HEK293T (cell line): ENCODE results near the gene RAB5B.

Source experiments
- CTCF ChIA-PET: fragments of 350-600 bp; formaldehyde crosslinking; extraction: SDS; loops from one replicate; lab custom pipeline; 2021; ENCODE audit warnings: antibody characterized with exemption, inconsistent platforms; lab: Yijun Ruan, JAX
- POLR2A ChIA-PET: fragments of 350-600 bp; formaldehyde crosslinking; extraction: SDS; loops from one replicate; lab custom pipeline; 2020; ENCODE audit warnings: antibody characterized with exemption, inconsistent platforms; lab: Yijun Ruan, JAX
- DNase-seq: peaks from one replicate; pipeline ENCODE4 v3.0.0; 2012; ENCODE audit warnings: mixed read lengths; ENCODE audit errors: extremely low spot score
- ARNT ChIP-seq: fragments of 450-650 bp; IDR thresholded peaks from 2 replicates; pipeline ENCODE4 v1.6.1; 2017; ENCODE audit warnings: mild to moderate bottlenecking
- BHLHE40 ChIP-seq: fragments of 450-650 bp; IDR thresholded peaks from 2 replicates; pipeline ENCODE4 v1.6.1; 2016; ENCODE audit warnings: mild to moderate bottlenecking, moderate library complexity, borderline replicate concordance
- CTBP1 ChIP-seq: fragments of 450-650 bp; IDR thresholded peaks from 2 replicates; pipeline ENCODE4 v1.6.1; 2016; ENCODE audit warnings: borderline replicate concordance
- ELF4 ChIP-seq: fragments of 450-650 bp; IDR thresholded peaks from 2 replicates; pipeline ENCODE4 v1.6.1; 2017; ENCODE audit warnings: antibody characterized with exemption
- FOXA1 ChIP-seq: fragments of 450-650 bp; IDR thresholded peaks from 2 replicates; pipeline ENCODE4 v1.6.1; 2016; ENCODE audit warnings: mild to moderate bottlenecking
- FOXK2 ChIP-seq: fragments of 450-650 bp; IDR thresholded peaks from 2 replicates; pipeline ENCODE4 v1.6.1; 2016; ENCODE audit warnings: mild to moderate bottlenecking
- FOXM1 ChIP-seq: fragments of 450-650 bp; IDR thresholded peaks from 2 replicates; pipeline ENCODE4 v1.6.1; 2017; ENCODE audit warnings: mild to moderate bottlenecking, borderline replicate concordance
- HDGF ChIP-seq: fragments of 450-650 bp; IDR thresholded peaks from 2 replicates; pipeline ENCODE4 v1.6.1; 2017; ENCODE audit warnings: antibody characterized with exemption, borderline replicate concordance
- L3MBTL2 ChIP-seq: fragments of 450-650 bp; conservative IDR thresholded peaks from 2 replicates; pipeline ENCODE4 v1.6.1; 2016; ENCODE audit warnings: mild to moderate bottlenecking
- LEF1 ChIP-seq: fragments of 450-650 bp; IDR thresholded peaks from 2 replicates; pipeline ENCODE4 v1.6.1; 2017; ENCODE audit warnings: mild to moderate bottlenecking, borderline replicate concordance
- NFRKB ChIP-seq: fragments of 450-650 bp; IDR thresholded peaks from 2 replicates; pipeline ENCODE4 v1.6.1; 2016; ENCODE audit warnings: mild to moderate bottlenecking, moderate library complexity
- PKNOX1 ChIP-seq: fragments of 450-650 bp; IDR thresholded peaks from 2 replicates; pipeline ENCODE4 v1.6.1; 2016
- SP1 ChIP-seq: fragments of 450-650 bp; IDR thresholded peaks from 2 replicates; pipeline ENCODE4 v1.6.1; 2017
- SUZ12 ChIP-seq: fragments of 450-650 bp; IDR thresholded peaks from 2 replicates; pipeline ENCODE4 v1.6.1; 2016; ENCODE audit warnings: mild to moderate bottlenecking
- TARDBP ChIP-seq: fragments of 450-650 bp; IDR thresholded peaks from 2 replicates; pipeline ENCODE4 v1.6.1; 2016
- ZNF384 ChIP-seq: fragments of 450-650 bp; IDR thresholded peaks from 2 replicates; pipeline ENCODE4 v1.6.1; 2016

RAB5B gene

GRCh38 chr12:55929306-55929791 is 44.5 kb upstream of the RAB5B start:
- no peak for DNase-seq
- ChIA-PET POLR2A (interaction anchor here (1.3 kb wide), 1 partner anchor 44 kb away, joined by 4 read pairs; the partner anchor contains the start of gene RAB5B), CTCF (interaction anchor here (2.0 kb wide), 1 partner anchor 10 kb away, joined by 10 read pairs; no protein-coding TSS in a partner anchor)
- TF ChIP-seq NFRKB (no peak), L3MBTL2 (no peak), HDGF (no peak), LEF1 (no peak), SUZ12 (no peak), TARDBP (no peak), ELF4 (no peak), BHLHE40 (no peak), FOXM1 (no peak), FOXA1 (no peak), PKNOX1 (no peak)

- no peak for TF ChIP-seq ZNF384
- TF ChIP-seq NFRKB = no peak
- TF ChIP-seq PKNOX1 = no peak
- TF ChIP-seq SP1 = no peak
- no peak for TF ChIP-seq HDGF
- no peak for TF ChIP-seq FOXK2
- ChIA-PET POLR2A (interaction anchor here (0.6 to 1.3 kb wide), 5 partner anchors 43 to 114 kb away, joined by 3 to 4 read pairs (median 3); partner anchors contain the start of genes DNAJC14, ORMDL2, RAB5B and SARNP), CTCF (interaction anchor here (0.6 to 2.0 kb wide), 6 partner anchors 9 to 193 kb away, joined by 3 to 10 read pairs (median 3); no protein-coding TSS in a partner anchor)
- DNase-seq = peak; percentile 52
Measured at GRCh38 chr12:55930771-55931316, 43.0 kb upstream of the RAB5B start, which contains the start of gene DGKA. Gene DGKA, plus strand, starts transcription at chr12:55931162. Its CDS starts 5,342 bp downstream, at chr12:55936504.

GRCh38 chr12:55931317-55931779 is 42.5 kb upstream of the RAB5B start:
- TF ChIP-seq CTBP1 (no peak), ARNT (no peak), NFRKB (no peak), FOXA1 (no peak), SUZ12 (no peak), SP1 (no peak), ELF4 (no peak), LEF1 (no peak), ZNF384 (no peak), BHLHE40 (no peak)
- no peak for DNase-seq
- ChIA-PET CTCF (interaction anchor here (1.5 kb wide), 1 partner anchor 10 kb away, joined by 5 read pairs; no protein-coding TSS in a partner anchor), POLR2A (interaction anchor here (0.6 to 1.0 kb wide), 2 partner anchors 113 to 114 kb away, joined by 3 read pairs; partner anchors contain the start of genes ORMDL2 and SARNP)

GRCh38 chr12:55931780-55932550 is 41.9 kb upstream of the RAB5B start:
- ChIA-PET POLR2A (interaction anchor here (1.0 kb wide), 1 partner anchor 115 kb away, joined by 3 read pairs; the partner anchor contains the start of genes ORMDL2 and SARNP), CTCF (no interaction called here)
- peak; percentile 42 for DNase-seq
- TF ChIP-seq ZNF384 = no peak
- TF ChIP-seq FOXK2 = no peak
- TF ChIP-seq ELF4 = no peak
- TF ChIP-seq NFRKB = no peak
- TF ChIP-seq FOXM1 = no peak
- no peak for TF ChIP-seq SP1
- TF ChIP-seq BHLHE40 = no peak
- TF ChIP-seq SUZ12 = no peak
- no peak for TF ChIP-seq L3MBTL2
- no peak for TF ChIP-seq ARNT
- TF ChIP-seq TARDBP = no peak
- TF ChIP-seq HDGF = no peak

- POLR2A ChIA-PET = interaction anchor here (1.0 kb wide), 1 partner anchor 41 kb away, joined by 5 read pairs; the partner anchor contains the start of gene RAB5B
- CTCF ChIA-PET = no interaction called here
- no peak for DNase-seq
- TF ChIP-seq ZNF384 (no peak), L3MBTL2 (no peak), ELF4 (no peak), SP1 (no peak), HDGF (no peak)
Measured at GRCh38 chr12:55932551-55932910, 41.3 kb upstream of the RAB5B start.

- no peak for TF ChIP-seq CTBP1
- no peak for TF ChIP-seq PKNOX1
- no peak for TF ChIP-seq FOXK2
- TF ChIP-seq BHLHE40 = no peak
- TF ChIP-seq ELF4 = no peak
- TF ChIP-seq SUZ12 = no peak
- no peak for TF ChIP-seq SP1
- TF ChIP-seq ZNF384 = no peak
- no peak for TF ChIP-seq TARDBP
- TF ChIP-seq FOXA1 = no peak
- TF ChIP-seq FOXM1 = no peak
- TF ChIP-seq LEF1 = no peak
- ChIA-PET POLR2A (interaction anchor here (0.8 to 1.4 kb wide), 3 partner anchors 41 to 103 kb away, joined by 3 to 5 read pairs (median 4); partner anchors contain the start of gene RAB5B), CTCF (interaction anchor here (0.6 kb wide), 1 partner anchor 92 kb away, joined by 3 read pairs; no protein-coding TSS in a partner anchor)
- no peak for DNase-seq
Measured at GRCh38 chr12:55933169-55933798, 40.6 kb upstream of the RAB5B start.
